Stomach smooth muscle (tissue), 2 donors: Measurements from ENCODE around the gene TICAM1.
"Not testable (repeated sequence)": the region's sequence is repeated elsewhere in the genome, so short reads cannot be mapped to it uniquely, and the experiment has no call there.

Source experiments
- H3K27ac ChIP-seq: one replicate; pipeline ENCODE4 v1.7.0; 2013; ENCODE audit warnings: mild to moderate bottlenecking, low read length, inconsistent platforms
- H3K27me3 ChIP-seq, 2 donors: one replicate each; pipeline ENCODE4 v1.7.0; 2013; ENCODE audit warnings: low read length in 2 of 2; ENCODE audit not compliant: insufficient read depth in 2 of 2, control insufficient read depth in 1 of 2
- H3K36me3 ChIP-seq, 2 donors: one replicate each; pipeline ENCODE4 v1.7.0; 2013; ENCODE audit warnings: low read length in 2 of 2; ENCODE audit not compliant: control insufficient read depth in 2 of 2, insufficient read depth in 2 of 2
- H3K4me1 ChIP-seq: one replicate; pipeline ENCODE4 v1.7.0; 2013; ENCODE audit warnings: low read length; ENCODE audit not compliant: control insufficient read depth, insufficient read depth
- H3K4me3 ChIP-seq, 2 donors: one replicate each; pipeline ENCODE4 v1.7.0; 2013; ENCODE audit warnings: low read length in 2 of 2
- H3K9ac ChIP-seq, 2 donors: one replicate each; pipeline ENCODE4 v1.7.0; 2013; ENCODE audit warnings: low read length in 2 of 2, mild to moderate bottlenecking in 1 of 2
- H3K9me3 ChIP-seq, 2 donors: one replicate each; pipeline ENCODE4 v1.7.0; 2013; ENCODE audit warnings: low read length in 2 of 2; ENCODE audit not compliant: control insufficient read depth in 2 of 2
- donor health status: healthy.
- donor health status: Pancreatic carcinoma.

Gene TICAM1

GRCh38 chr19:4844348-4845179, 13.1 kb upstream of the TICAM1 start:
- H3K27me3 ChIP-seq, result no peaks in the 10 kb centered on the region
- H3K36me3 ChIP-seq, result peaks cover 13% of the 10 kb centered on the region in 2 donors
- peaks cover 3% of the 10 kb centered on the region for H3K4me1 ChIP-seq
- no peak overlapping the region for H3K27ac ChIP-seq
- no peak overlapping the region for H3K9ac ChIP-seq
- H3K9me3 ChIP-seq, result no peaks in the 10 kb centered on the region
- no peak overlapping the region for H3K4me3 ChIP-seq

GRCh38 chr19:4843647-4843965, 12.1 kb upstream of the TICAM1 start:
- H3K36me3 ChIP-seq, result peaks cover 14 to 18% of the 10 kb centered on the region in 2 donors

GRCh38 chr19:4839192-4839591, 7.7 kb upstream of the TICAM1 start:
- Histone ChIP-seq H3K9ac (no peak overlapping the region), H3K9me3 (no peaks in the 10 kb centered on the region), H3K27me3 (no peaks in the 10 kb centered on the region), H3K4me3 (no peak overlapping the region), H3K4me1 (no peaks in the 10 kb centered on the region), H3K27ac (no peak overlapping the region), H3K36me3 (peaks cover 11 to 14% of the 10 kb centered on the region in 2 donors)

More at GRCh38 chr19:4843647-4843965, 12.1 kb upstream of the TICAM1 start:
- Histone ChIP-seq H3K9me3 (no peaks in the 10 kb centered on the region), H3K4me1 (peaks cover 3% of the 10 kb centered on the region), H3K27ac (no peak overlapping the region), H3K9ac (no peak overlapping the region), H3K27me3 (no peaks in the 10 kb centered on the region), H3K4me3 (no peak overlapping the region)

GRCh38 chr19:4832776-4833175, 1.3 kb upstream of the TICAM1 start:
- Histone ChIP-seq H3K27me3 (no peaks in the 10 kb centered on the region), H3K27ac (no peak overlapping the region), H3K9me3 (no peaks in the 10 kb centered on the region), H3K36me3 (no peaks in the 10 kb centered on the region), H3K4me3 (no peak overlapping the region), H3K9ac (no peak overlapping the region), H3K4me1 (peaks cover 14% of the 10 kb centered on the region)

- H3K4me3 ChIP-seq, result peak overlapping the region; percentile 61 to 94
- not testable (repeated sequence) for H3K27me3 ChIP-seq, H3K9me3 ChIP-seq, H3K36me3 ChIP-seq
- H3K4me1 ChIP-seq, result peaks cover 14% of the 10 kb centered on the region
- peak overlapping the region; percentile 71 for H3K27ac ChIP-seq
- peak overlapping the region; percentile 88 to 89 for H3K9ac ChIP-seq
Measured at GRCh38 chr19:4831979-4832340, 448 bp upstream of the TICAM1 start.

- no peaks in the 10 kb centered on the region for H3K9me3 ChIP-seq
- no peaks in the 10 kb centered on the region for H3K36me3 ChIP-seq
- peak overlapping the region; percentile 88 to 89 for H3K9ac ChIP-seq
- peaks cover 14% of the 10 kb centered on the region for H3K4me1 ChIP-seq
- peak overlapping the region; percentile 61 to 94 for H3K4me3 ChIP-seq
- no peaks in the 10 kb centered on the region for H3K27me3 ChIP-seq
- H3K27ac ChIP-seq, result peak overlapping the region; percentile 71
Measured at GRCh38 chr19:4830768-4831265, 695 bp downstream of the TICAM1 start.

- Histone ChIP-seq H3K36me3 (no peaks in the 10 kb centered on the region), H3K27me3 (no peaks in the 10 kb centered on the region), H3K4me3 (peak overlapping the region; percentile 61 to 94), H3K9ac (peak overlapping the region; percentile 88 to 89), H3K9me3 (no peaks in the 10 kb centered on the region), H3K4me1 (peaks cover 14% of the 10 kb centered on the region), H3K27ac (peak overlapping the region; percentile 71)
Measured at GRCh38 chr19:4830332-4830731, 1.2 kb downstream of the TICAM1 start.

GRCh38 chr19:4829001-4829712, 2.4 kb downstream of the TICAM1 start:
- Histone ChIP-seq H3K4me3 (no peak overlapping the region), H3K9ac (no peak overlapping the region), H3K4me1 (peaks cover 14% of the 10 kb centered on the region), H3K9me3 (no peaks in the 10 kb centered on the region), H3K27ac (no peak overlapping the region), H3K36me3 (no peaks in the 10 kb centered on the region), H3K27me3 (no peaks in the 10 kb centered on the region)

GRCh38 chr19:4823577-4823976, 7.9 kb downstream of the TICAM1 start:
- Histone ChIP-seq H3K27ac (no peak overlapping the region), H3K4me3 (no peak overlapping the region), H3K9ac (no peak overlapping the region), H3K4me1 (no peaks in the 10 kb centered on the region), H3K9me3 (no peaks in the 10 kb centered on the region), H3K36me3 (no peaks in the 10 kb centered on the region), H3K27me3 (no peaks in the 10 kb centered on the region)

GRCh38 chr19:4822354-4822753, 9.2 kb downstream of the TICAM1 start:
- not testable (repeated sequence) for H3K4me1 ChIP-seq

GRCh38 chr19:4821265-4821664, 10.2 kb downstream of the TICAM1 start:
- no peaks in the 10 kb centered on the region for H3K4me1 ChIP-seq
- H3K4me3 ChIP-seq, result no peak overlapping the region
- H3K27ac ChIP-seq, result no peak overlapping the region
- no peaks in the 10 kb centered on the region for H3K9me3 ChIP-seq
- peaks cover 6 to 11% of the 10 kb centered on the region in 2 donors for H3K36me3 ChIP-seq
- no peaks in the 10 kb centered on the region for H3K27me3 ChIP-seq
- no peak overlapping the region for H3K9ac ChIP-seq

More at GRCh38 chr19:4822354-4822753, 9.2 kb downstream of the TICAM1 start:
- H3K9ac ChIP-seq, H3K4me3 ChIP-seq, H3K27me3 ChIP-seq, H3K27ac ChIP-seq, H3K9me3 ChIP-seq, H3K36me3 ChIP-seq: not testable (repeated sequence)
